HG03354 (cell line): ENCODE results near the gene PCP2.
"Not testable (repeated sequence)": the region's sequence is repeated elsewhere in the genome, so short reads cannot be mapped to it uniquely, and the experiment has no call there.

Experiments
- ATAC-seq: cut with Tn5 transposase; IDR thresholded peaks from one replicate; pipeline ENCODE4 v1.9.1; 2021; ENCODE audit warnings: mild to moderate bottlenecking; ENCODE audit not compliant: unreplicated experiment, poor library complexity, severe bottlenecking

The PCP2 gene

DNA sequence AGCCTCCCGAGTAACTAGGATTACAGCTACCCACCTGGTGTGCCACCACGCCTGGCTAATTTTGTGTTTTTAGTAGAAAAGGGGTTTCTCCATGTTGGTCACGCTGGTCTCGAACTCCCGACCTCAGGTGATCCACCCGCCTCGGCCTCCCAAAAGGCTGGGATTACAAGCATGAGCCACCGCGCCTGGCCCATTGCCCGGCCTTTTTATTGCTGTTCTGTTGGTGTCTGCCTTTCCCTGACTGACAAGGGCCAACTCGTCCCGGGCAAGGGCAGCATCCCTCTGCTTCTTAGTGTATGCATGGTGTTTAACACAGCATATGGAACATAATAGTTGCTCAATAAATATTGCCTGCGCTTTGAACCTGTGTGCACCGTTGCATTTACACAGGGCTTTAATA, 29.1 kb upstream of the PCP2 start:
- no peak for ATAC-seq

- no peak for ATAC-seq
Observed at GRCh38 chr19:7661744-7662538, 28.4 kb upstream of the PCP2 start.

DNA sequence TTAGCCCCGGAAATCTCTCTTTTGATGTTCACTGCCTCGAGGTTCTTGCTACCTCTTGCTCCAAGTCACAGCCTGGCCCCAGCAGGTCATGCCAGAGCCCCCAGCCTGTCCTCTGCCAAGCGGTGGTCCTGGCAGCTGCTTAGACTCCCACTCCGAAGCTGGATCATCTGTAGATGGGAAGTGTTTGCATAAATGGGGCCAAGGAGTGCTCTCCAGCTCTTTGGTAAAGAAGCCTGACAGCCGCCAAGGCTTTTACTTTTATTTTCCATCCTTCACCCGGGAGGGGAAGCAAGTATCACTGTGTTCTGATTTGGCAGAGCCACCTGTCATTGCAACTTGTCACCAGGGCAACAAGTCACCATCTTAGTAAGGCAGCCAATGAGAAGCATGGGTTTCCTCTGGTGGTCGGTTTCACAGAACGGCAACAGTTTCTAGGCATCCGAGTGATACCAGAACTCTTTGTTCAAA, 24.7 kb upstream of the PCP2 start:
- peak; percentile 72 for ATAC-seq

DNA sequence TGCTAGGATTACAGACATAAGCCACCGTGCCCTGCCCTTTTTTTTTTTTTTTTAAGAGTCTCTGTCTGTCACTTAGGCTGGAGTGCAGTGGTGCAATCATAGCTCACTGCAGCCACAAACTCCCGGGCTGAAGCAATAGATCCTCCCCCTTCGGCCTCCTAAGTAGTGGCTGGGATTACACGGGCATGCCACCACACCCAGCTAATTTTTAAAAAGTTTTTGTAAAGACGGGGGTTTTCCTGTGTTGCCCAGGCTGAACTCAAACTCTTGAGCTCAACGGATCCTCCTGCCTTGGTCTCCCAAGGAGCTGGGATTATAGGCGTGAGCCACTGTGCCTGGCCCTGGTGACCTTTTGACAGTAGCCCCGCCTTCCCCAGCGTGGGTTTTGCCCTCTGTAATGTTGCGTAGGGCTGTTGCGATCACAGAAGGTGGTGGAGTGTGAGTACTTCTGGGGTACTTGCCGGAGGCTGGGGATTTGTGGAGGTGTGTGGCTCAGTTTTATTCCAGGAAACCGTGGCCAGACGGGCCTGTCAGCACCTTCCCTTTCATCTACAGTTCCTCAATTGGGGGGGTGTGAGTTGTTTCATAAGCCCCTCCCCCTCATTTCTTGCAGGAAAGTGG, 23.7 kb upstream of the PCP2 start:
- no peak for ATAC-seq

- ATAC-seq: no peak
Observed at GRCh38 chr19:7655581-7655980, 22.1 kb upstream of the PCP2 start.

GRCh38 chr19:7654401-7654800, 20.9 kb upstream of the PCP2 start:
- no peak for ATAC-seq

DNA sequence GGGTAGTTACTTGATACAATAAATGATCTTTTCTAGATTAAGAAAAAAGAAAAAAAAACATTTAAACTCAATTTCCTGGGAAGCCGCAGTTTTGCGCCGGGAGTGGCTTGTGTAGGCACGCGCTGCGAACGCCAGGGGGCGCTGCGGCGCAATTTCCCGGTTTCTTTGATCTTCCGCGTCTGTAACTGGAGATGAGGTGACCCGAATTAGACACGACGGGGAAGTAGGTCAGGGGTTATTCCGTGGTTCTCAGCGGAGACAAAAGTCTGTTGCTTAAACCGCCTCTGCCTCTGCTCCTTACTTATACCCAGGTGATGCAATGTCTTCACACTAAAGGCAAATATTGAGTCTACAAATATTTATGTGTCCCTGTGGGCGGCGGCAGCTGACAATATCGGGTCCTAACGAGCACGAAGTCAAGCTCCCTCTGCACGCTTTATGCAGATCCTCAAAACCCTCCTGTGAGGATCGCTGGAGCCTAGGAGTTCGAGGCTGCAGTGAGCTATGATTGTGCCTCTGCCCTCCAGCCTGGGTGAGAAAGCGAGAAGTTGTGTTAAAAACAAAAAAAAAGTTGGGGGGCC, 18.6 kb upstream of the PCP2 start:
- no peak for ATAC-seq

- no peak for ATAC-seq
Observed at GRCh38 chr19:7650148-7650547, 16.6 kb upstream of the PCP2 start.

GRCh38 chr19:7648265-7649014, 14.9 kb upstream of the PCP2 start:
- ATAC-seq: no peak

DNA sequence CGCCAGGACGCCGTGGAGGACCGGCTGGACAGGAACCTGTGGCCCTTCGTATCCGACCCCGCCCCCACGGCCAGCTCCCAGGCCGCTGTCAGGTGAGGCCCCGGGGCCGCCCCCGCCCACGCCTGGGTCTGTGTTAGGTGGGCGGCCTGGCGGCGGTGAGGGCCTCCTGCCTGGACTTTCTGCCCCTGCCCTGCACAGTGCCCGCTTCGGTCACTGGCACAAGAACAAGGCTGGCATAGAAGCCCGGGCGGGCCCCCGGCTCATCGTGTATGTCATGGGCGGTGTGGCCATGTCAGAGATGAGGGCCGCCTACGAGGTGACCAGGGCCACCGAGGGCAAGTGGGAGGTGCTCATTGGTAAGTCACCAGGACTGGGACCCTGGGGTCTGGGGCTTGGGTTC, 13.6 kb upstream of the PCP2 start:
- no peak for ATAC-seq

DNA sequence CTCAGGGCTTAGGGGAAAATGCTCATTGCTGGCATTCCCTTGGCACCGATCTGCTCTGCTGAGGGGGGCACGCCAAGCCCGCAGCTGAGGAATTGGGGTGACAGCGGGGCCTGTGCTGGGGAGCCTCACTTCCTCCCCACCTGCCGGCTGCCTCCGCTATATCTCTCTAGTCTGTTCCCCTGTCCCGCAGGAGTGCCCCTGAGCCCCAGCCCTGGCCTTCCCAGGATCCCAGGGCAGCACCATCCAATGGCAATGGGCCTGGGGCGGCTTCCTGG, 12.8 kb upstream of the PCP2 start:
- no peak for ATAC-seq

- ATAC-seq: no peak
Observed at GRCh38 chr19:7645656-7646425, 12.3 kb upstream of the PCP2 start.

GRCh38 chr19:7645163-7645562, 11.6 kb upstream of the PCP2 start:
- ATAC-seq: no peak

GRCh38 chr19:7644550-7644877, 11.0 kb upstream of the PCP2 start:
- ATAC-seq: no peak

DNA sequence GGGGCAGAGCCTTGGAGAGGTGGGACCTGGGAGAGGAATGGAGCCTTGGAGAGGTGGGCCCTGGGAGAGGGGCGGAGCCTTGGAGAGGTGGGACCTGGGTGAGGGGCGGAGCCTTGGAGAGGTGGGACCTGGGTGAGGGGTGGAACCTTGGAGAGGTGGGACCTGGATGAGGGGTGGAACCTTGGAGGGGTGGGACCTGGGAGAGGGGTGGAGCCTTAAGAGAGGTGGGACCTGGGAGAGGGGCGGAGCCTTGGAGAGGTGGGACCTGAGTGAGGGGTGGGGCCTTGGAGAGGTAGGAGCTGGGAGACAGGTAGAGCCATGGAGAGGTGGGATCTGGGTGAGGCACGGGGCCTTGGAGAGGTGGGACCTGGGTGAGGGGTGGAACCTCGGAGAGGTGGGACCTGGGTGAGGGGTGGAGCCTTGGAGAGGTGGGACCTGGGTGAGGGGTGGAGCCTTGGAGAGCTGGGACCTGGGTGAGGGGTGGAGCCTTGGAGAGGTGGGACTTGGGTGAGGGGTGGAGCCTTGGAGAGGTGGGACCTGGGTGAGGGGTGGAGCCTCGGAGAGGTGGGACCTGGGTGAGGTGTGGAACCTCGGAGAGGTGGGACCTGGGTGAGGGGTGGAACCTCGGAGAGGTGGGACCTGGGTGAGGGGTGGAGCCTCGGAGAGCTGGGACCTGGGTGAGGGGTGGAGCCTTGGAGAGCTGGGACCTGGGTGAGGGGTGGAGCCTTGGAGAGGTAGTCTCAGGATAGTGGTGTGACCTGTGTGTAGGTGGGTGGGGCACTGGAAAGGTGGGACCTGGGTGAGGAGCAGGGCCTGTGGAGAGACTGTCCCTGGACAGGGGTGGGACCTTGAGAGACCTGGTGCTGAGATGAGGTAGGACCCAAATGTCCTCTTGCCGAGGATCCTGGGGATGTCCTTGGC, 10.4 kb upstream of the PCP2 start:
- not testable (repeated sequence) for ATAC-seq

GRCh38 chr19:7643031-7643415, 9.5 kb upstream of the PCP2 start:
- no peak for ATAC-seq

DNA sequence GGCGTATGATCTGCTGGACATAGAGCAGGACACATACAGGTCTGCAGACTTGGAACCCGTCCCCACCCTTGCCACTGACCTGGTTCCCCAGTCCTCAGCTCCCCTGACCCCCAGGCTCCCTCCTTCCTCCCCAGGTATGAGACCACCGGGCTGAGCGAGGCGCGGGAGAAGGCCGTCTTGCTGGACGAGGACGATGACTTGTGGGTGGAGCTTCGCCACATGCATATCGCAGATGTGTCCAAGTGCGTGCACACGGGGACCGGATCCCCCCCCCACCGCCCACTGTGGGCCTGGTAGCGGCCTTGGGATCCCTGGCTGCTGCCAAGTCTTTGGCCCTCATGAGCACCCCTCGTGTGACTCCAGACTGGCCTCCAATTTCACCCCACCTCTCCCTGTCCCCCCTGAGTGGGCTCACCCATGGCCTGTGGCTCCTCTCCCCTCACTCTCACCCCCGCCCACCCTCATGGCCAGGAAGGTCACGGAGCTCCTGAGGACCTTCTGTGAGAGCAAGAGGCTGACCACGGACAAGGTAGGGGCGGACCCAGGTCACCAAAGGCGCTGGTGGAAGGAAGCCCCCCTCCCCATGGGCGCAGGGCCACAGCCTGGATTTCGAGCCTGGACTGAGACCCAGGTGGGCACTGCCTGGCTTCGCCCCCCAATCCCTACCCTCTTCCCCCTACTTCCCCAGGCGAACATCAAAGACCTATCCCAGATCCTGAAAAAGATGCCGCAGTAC, 8.9 kb upstream of the PCP2 start:
- ATAC-seq: no peak
